Measurements from ENCODE around the gene MMP20.
"Not testable (repeated sequence)": the region's sequence is repeated elsewhere in the genome, so short reads cannot be mapped to it uniquely, and the experiment has no call there.

MMP20 gene

DNA sequence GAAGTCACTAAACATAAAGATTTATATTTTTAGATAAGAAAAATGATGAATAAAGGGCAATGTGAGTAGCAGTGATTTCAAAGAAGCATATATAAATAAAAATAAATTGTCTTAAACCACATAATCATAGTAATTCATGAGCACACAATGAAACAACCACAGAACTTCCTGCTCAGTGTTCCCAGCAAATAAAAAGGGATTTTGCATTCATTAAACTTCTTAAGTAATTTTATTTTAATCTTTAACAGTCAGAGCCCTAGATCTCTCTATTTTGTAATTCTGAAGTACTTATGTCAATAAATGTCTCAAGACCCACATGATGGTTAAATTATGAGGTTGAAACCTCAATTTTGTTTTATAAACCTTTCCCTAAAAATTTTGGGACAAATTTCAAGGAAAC, 14.5 kb upstream of the MMP20 start:
- TF ChIP-seq, protein P1, sequence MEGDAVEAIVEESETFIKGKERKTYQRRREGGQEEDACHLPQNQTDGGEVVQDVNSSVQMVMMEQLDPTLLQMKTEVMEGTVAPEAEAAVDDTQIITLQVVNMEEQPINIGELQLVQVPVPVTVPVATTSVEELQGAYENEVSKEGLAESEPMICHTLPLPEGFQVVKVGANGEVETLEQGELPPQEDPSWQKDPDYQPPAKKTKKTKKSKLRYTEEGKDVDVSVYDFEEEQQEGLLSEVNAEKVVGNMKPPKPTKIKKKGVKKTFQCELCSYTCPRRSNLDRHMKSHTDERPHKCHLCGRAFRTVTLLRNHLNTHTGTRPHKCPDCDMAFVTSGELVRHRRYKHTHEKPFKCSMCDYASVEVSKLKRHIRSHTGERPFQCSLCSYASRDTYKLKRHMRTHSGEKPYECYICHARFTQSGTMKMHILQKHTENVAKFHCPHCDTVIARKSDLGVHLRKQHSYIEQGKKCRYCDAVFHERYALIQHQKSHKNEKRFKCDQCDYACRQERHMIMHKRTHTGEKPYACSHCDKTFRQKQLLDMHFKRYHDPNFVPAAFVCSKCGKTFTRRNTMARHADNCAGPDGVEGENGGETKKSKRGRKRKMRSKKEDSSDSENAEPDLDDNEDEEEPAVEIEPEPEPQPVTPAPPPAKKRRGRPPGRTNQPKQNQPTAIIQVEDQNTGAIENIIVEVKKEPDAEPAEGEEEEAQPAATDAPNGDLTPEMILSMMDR (conservative IDR thresholded peaks at IDR 0.05; ENCODE audit: low read length), result no peak
- no peak overlapping the region for H3K4me3 ChIP-seq (ENCODE audit: low read length)
- no peak for DNase-seq (ENCODE audit: low read depth)

DNA sequence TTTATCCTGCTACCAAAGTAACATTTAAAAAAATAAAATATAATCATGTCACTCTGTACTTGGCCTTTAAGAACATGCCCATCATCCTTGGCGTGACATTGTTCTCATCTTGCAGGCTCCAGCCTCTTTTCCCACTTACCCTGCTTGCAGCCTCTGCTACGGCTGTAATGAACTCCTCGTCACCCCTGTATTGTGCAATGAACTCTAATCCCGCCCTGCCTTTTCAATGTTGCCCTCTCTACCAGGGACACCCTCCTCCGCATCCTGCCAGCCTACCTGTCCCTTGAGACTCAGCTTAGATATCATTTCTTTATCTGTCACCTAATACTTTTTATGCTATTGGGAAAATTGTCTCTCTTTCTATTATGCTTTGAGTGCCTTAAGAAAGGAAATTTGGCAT, 12.6 kb upstream of the MMP20 start:
- DNase-seq (ENCODE audit: low read depth), result no peak
- TF ChIP-seq, protein P1 (conservative IDR thresholded peaks at IDR 0.05; ENCODE audit: low read length), result no peak
- H3K4me3 ChIP-seq (ENCODE audit: low read length), result no peak overlapping the region

DNA sequence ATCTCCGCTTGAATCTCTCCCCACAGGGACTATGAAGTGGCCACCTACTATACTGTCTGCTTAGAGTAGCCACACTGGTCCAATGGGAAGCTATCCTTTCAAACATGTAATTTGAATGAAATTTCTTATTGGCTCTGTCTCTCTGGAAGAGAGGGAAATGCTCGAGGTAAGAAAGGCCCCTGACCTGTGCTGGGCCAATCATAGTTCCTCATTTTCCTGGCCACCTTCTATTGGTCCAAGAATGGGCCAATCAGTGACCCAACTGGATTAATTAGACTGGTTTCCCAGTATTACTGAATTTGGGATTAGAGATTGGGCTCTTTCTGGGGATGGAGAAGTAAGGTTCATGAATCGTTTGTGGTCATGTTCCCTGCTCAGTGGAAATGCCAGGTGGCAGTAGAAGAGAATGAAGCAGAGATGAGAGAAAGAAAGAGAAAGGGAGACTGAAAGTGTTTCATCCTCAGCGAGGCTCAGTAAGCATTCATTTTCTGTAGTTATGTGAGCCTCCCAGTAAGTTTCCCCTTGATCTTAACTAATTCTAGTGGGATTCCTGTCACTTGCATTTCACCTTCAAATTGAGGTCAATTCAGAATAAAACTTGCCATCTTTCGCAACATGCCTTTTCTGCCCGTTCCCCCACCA, 8.4 kb upstream of the MMP20 start:
- TF ChIP-seq, protein P1 (conservative IDR thresholded peaks at IDR 0.05; ENCODE audit: low read length), result no peak

DNA sequence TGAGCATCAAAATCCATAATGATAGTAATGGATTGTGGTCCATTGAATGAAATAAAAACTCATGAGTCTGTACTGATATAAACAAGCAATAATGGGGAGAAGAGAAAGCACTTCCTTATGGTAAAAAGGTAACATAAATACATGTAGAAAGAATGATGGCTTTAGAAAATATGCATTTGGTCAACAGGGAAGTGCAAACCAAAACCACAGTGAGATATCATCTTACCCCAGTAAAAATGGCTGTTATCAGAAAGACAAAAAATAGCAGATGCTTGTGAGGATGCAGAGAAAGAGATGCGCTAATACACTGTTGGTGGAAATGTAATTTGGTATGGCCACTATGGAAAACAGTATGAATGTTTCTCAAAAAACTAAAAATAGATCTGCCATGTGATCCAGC, 6.9 kb upstream of the MMP20 start:
- no peak for DNase-seq (ENCODE audit: low read depth)
- H3K4me3 ChIP-seq (ENCODE audit: low read length), result no peak overlapping the region
- TF ChIP-seq, protein P1 (conservative IDR thresholded peaks at IDR 0.05; ENCODE audit: low read length), result no peak

More for the DNA sequence above, 8.4 kb upstream of the MMP20 start:
- no peak overlapping the region for H3K4me3 ChIP-seq (ENCODE audit: low read length)
- no peak for DNase-seq (ENCODE audit: low read depth)

DNA sequence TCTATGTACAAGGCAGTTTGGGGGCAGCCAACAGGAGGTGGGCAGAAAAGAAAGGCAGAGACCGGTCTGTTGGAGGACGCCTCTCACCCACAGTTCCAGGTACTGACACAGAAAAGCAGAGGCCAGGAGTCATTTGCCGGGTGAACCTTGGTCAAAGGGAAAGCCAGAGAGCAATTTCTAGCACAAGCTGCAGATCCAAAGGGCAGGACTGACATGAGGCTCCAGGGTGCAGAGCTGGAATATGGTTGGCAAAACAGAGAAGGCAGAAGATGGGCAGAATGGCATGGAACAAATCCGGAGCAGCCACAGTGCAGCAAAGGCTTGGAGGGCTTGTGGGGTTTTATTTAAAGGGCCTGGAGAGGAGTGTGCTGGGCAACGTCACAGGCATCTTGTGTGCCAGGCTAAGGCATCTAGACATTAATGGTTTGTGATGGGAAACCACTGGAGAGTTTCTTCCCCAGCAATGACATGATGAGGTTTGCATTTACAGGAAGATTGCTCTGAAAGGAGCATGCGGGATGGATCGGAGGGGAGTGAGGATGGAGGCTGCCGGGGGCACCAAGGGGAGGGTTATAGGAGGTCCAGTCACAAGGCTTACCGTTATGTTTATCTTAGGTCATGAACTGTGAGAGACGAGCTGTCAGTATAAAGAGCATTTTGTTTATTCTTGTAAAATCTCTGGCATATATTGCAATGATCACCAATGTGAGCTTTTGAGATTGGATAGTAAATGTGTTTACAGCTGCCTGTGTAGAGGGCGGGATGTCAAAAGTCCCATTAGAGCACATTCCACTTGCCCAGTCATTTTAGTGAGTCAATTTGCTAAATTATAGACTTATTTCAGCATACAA, 5.7 kb upstream of the MMP20 start:
- TF ChIP-seq, protein P1 (conservative IDR thresholded peaks at IDR 0.05; ENCODE audit: low read length), result no peak
- no peak overlapping the region for H3K4me3 ChIP-seq (ENCODE audit: low read length)
- DNase-seq (ENCODE audit: low read depth), result no peak

DNA sequence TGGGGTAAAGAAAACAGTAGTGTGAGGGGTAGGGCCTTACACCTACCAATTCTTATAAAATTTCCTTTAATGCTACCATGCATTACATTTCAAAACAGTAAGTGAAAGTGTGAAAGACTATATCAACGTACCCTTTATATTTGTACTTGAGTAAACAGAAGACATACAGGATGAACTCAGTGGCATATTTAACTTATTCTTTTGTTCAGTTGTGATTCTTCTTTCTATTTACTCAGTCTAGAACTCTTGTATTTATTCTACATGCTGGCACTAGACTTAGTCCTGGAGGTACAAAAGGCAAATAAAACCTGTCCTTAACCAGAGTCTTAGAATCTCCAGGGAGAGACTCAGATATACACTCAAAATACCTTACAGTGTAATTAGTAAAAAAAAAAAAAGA, 4.8 kb upstream of the MMP20 start:
- H3K4me3 ChIP-seq (ENCODE audit: low read length), result not testable (repeated sequence)

DNA sequence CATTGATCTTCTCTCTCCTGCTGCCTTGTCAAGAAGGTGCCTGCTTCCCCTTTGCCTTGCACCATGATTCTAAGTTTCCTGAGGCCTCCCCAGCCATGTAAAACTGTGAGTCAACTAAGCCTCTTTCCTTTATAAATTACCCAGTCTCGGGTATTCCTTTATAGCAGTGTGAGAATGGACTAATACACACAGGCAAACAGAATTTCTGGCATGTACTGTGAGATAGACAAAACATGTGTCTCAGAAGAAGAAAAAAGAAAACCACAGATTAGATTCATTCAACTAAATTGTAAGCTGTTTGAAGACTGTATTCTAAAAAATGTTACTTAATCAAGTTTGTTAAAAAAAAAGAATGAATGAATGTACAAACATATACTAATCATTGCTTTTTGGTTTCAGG, 1.5 kb upstream of the MMP20 start:
- peak; percentile 62 for DNase-seq (ENCODE audit: low read depth)
- TF ChIP-seq, protein P1 (conservative IDR thresholded peaks at IDR 0.05; ENCODE audit: low read length), result no peak
- H3K4me3 ChIP-seq (ENCODE audit: low read length), result no peak overlapping the region

More for the DNA sequence above, 4.8 kb upstream of the MMP20 start:
- not testable (repeated sequence) for DNase-seq (ENCODE audit: low read depth)

Measured in AG10803 (cell line).